Thoracic aorta (tissue), 2 donors: ENCODE measurements around the gene ABCC1. TPM values are rescaled to one million over a fixed set of nuclear protein-coding genes. Genes with fewer than 3 reads are reported as not detected.

Experiments used
- ATAC-seq: fragments of 150-250 bp; one replicate; pipeline ENCODE4 v1.8.0; 2017; ENCODE audit warnings: low read depth; ENCODE audit not compliant: insufficient number of reproducible peaks, low FRiP score
- DNase-seq: peaks from one replicate; pipeline ENCODE4 v3.0.0-alpha.2; 2020; ENCODE audit warnings: low spot score
- H3K27ac ChIP-seq, 2 donors: fragments of 200-600 bp; sonication (generic); 1 replicate in 1 of 2; 2 replicates in 1 of 2; pipeline ENCODE4 v1.5.1; 2016; ENCODE audit warnings: mild to moderate bottlenecking in 2 of 2, moderate library complexity in 2 of 2
- H3K27me3 ChIP-seq: fragments of 200-600 bp; sonication (generic); replicated peaks from 2 replicates; pipeline ENCODE4 v1.6.0; 2016; ENCODE audit warnings: mild to moderate bottlenecking; ENCODE audit not compliant: insufficient read depth
- H3K36me3 ChIP-seq: fragments of 200-600 bp; sonication (generic); one replicate; pipeline ENCODE4 v1.5.1; 2016
- H3K4me1 ChIP-seq, 2 donors: fragments of 200-600 bp; sonication (generic); 1 replicate in 1 of 2; 2 replicates in 1 of 2; pipeline versions ENCODE4 v1.5.1 to v1.6.0; 2016; ENCODE audit warnings: low read depth in 2 of 2, mild to moderate bottlenecking in 1 of 2; ENCODE audit not compliant: control insufficient read depth in 1 of 2
- H3K4me3 ChIP-seq: fragments of 200-600 bp; sonication (generic); 2 replicates; pipeline ENCODE4 v1.5.1; 2016; ENCODE audit warnings: mild to moderate bottlenecking
- H3K9me3 ChIP-seq: fragments of 200-600 bp; sonication (generic); 2 replicates; pipeline ENCODE4 v1.5.1; 2016
- total RNA-seq, 2 donors: library from RNA; depleted of rRNA; stranded (reverse); fragments of >200 nt; gene quantifications; one replicate each; pipeline versions ENCODE4 v1.1.0 to v1.2.3, GENCODE V29; 2016
- TF ChIP-seq, protein P1 (sequence below): fragments of 200-600 bp; sonication (generic); IDR thresholded peaks from one replicate; pipeline ENCODE4 v1.5.1; 2019; ENCODE audit warnings: antibody characterized with exemption

The ABCC1 gene
- total RNA-seq, 2 donors from 2014 or later, result 89.2 to 94.9 TPM

DNA sequence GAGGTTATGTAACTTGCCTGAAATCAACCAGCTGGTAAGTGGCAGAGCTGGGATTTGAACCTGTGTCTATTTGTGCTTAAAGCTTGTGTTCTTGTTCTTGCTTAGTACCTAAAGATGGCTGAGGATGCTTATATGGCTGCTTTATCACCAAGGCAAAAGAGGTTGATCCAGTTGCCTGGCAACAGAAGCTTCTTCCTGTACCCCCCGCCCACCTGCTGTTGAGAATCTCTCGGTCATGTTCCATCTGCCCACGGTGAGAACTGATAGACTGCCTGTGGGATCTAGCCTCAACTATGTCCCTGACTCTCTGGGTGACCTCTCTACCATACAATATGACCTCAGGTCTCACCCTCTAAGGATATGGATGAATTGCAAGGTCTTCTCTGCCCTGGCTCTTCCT, 213.2 kb downstream of the ABCC1 start:
- Histone ChIP-seq H3K36me3 (no peaks in the 10 kb centered on the region), H3K4me3 (no peak overlapping the region), H3K27ac (no peak overlapping the region), H3K4me1 (no peaks in the 10 kb centered on the region), H3K27me3 (no peaks in the 10 kb centered on the region), H3K9me3 (no peaks in the 10 kb centered on the region)
- TF ChIP-seq, protein P1, sequence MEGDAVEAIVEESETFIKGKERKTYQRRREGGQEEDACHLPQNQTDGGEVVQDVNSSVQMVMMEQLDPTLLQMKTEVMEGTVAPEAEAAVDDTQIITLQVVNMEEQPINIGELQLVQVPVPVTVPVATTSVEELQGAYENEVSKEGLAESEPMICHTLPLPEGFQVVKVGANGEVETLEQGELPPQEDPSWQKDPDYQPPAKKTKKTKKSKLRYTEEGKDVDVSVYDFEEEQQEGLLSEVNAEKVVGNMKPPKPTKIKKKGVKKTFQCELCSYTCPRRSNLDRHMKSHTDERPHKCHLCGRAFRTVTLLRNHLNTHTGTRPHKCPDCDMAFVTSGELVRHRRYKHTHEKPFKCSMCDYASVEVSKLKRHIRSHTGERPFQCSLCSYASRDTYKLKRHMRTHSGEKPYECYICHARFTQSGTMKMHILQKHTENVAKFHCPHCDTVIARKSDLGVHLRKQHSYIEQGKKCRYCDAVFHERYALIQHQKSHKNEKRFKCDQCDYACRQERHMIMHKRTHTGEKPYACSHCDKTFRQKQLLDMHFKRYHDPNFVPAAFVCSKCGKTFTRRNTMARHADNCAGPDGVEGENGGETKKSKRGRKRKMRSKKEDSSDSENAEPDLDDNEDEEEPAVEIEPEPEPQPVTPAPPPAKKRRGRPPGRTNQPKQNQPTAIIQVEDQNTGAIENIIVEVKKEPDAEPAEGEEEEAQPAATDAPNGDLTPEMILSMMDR, result no peak
- ATAC-seq (no peak), DNase-seq (no peak)

GRCh38 chr16:16163109-16163508, 213.7 kb downstream of the ABCC1 start:
- Histone ChIP-seq H3K36me3 (no peaks in the 10 kb centered on the region), H3K9me3 (no peaks in the 10 kb centered on the region), H3K27me3 (no peaks in the 10 kb centered on the region), H3K4me3 (no peak overlapping the region), H3K27ac (no peak overlapping the region), H3K4me1 (no peaks in the 10 kb centered on the region)
- no peak for ATAC-seq
- TF ChIP-seq, protein P1, result no peak
- no peak for DNase-seq

- DNase-seq (no peak), ATAC-seq (no peak)
- no peaks in the 10 kb centered on the region for H3K36me3 ChIP-seq
- no peaks in the 10 kb centered on the region for H3K9me3 ChIP-seq
- TF ChIP-seq, protein P1, result no peak
- H3K4me1 ChIP-seq, result no peaks in the 10 kb centered on the region
- no peak overlapping the region for H3K4me3 ChIP-seq
- H3K27me3 ChIP-seq, result no peaks in the 10 kb centered on the region
- no peak overlapping the region for H3K27ac ChIP-seq
These were observed 214.2 kb downstream of the ABCC1 start for GRCh38 chr16:16163571-16163970.

- Histone ChIP-seq H3K4me1 (no peaks in the 10 kb centered on the region), H3K4me3 (no peak overlapping the region), H3K27ac (no peak overlapping the region), H3K9me3 (no peaks in the 10 kb centered on the region), H3K27me3 (no peaks in the 10 kb centered on the region), H3K36me3 (no peaks in the 10 kb centered on the region)
- DNase-seq (no peak), ATAC-seq (no peak)
- TF ChIP-seq, protein P1, result no peak
These were observed 214.8 kb downstream of the ABCC1 start for GRCh38 chr16:16164243-16164642.

GRCh38 chr16:16166085-16166484, 216.7 kb downstream of the ABCC1 start:
- H3K27ac ChIP-seq, result no peak overlapping the region
- ATAC-seq (no peak), DNase-seq (no peak)
- no peak overlapping the region for H3K4me3 ChIP-seq
- no peaks in the 10 kb centered on the region for H3K9me3 ChIP-seq
- no peaks in the 10 kb centered on the region for H3K4me1 ChIP-seq
- TF ChIP-seq, protein P1, result no peak
- H3K36me3 ChIP-seq, result no peaks in the 10 kb centered on the region
- no peaks in the 10 kb centered on the region for H3K27me3 ChIP-seq
